ENCODE results near the gene FZD10. TPM values are rescaled to one million over a fixed set of nuclear protein-coding genes. Genes with fewer than 3 reads are reported as not detected.

FZD10 gene
- total and polyA plus RNA-seq, 2 of the 4 experiments (the other 2 are of a cell fraction), result not detected

GRCh38 chr12:130147875-130148596 lies 14.2 kb upstream of the FZD10 start:
- no peak overlapping the region for H2AK9ac ChIP-seq (replicated peaks; ENCODE audit: low read depth, low read length, poor library complexity)
- no peak overlapping the region for H2BK20ac ChIP-seq (ENCODE audit: low read depth, low read length)
- H3K4ac ChIP-seq (ENCODE audit: low read depth, low read length), result no peak overlapping the region
- ATAC-seq (ENCODE audit: low read depth) (no peak), DNase-seq (no peak)
- WGBS, 2 experiments (ENCODE audit: extremely low coverage in 2 of 2, insufficient read length in 1 of 2), result 80% methylated on average over 2 of the region's 8 CpGs; no CpG with 5 or more reads in 1 of the 2 experiments
- dilution Hi-C loops (cut with HindIII; ENCODE audit: low sequenced_read_pairs, unreplicated experiment), result no loop called here
- no peak overlapping the region for H4K5ac ChIP-seq (ENCODE audit: low read depth, low read length)
- H3K18ac ChIP-seq (ENCODE audit: low read depth, low read length), result no peak overlapping the region
- H3K14ac ChIP-seq (replicated peaks; ENCODE audit: low read depth, low read length), result no peak overlapping the region
- no peak overlapping the region for H3K4me3 ChIP-seq (ENCODE audit: insufficient read depth, low read depth, low read length)
- H4K20me1 ChIP-seq (ENCODE audit: insufficient read depth, low read length), result no peaks in the 10 kb centered on the region
- H3K36me3 ChIP-seq (ENCODE audit: control insufficient read depth, insufficient read depth, low read length), result no peaks in the 10 kb centered on the region
- H3K9me3 ChIP-seq (ENCODE audit: control insufficient read depth, insufficient read depth, low read length), result peaks cover 44% of the 10 kb centered on the region
- H3K4me2 ChIP-seq (ENCODE audit: low read depth, low read length), result no peak overlapping the region
- no peak overlapping the region for H2BK15ac ChIP-seq (ENCODE audit: low read depth, low read length)
- in situ Hi-C loops (cut with MboI; ENCODE audit: low sequenced_read_pairs), result no loop called here
- no peak overlapping the region for H4K8ac ChIP-seq (ENCODE audit: low read depth in 2 of 2, low read length in 2 of 2)
- no TSS peak for BruUV-seq (replicated peaks)
- no peak overlapping the region for H4K91ac ChIP-seq (ENCODE audit: insufficient read depth, low read depth, low read length)
- H2AFZ ChIP-seq (replicated peaks; ENCODE audit: low read length, poor library complexity), result no peak overlapping the region
- H2BK120ac ChIP-seq (ENCODE audit: low read depth, low read length), result no peak overlapping the region
- H2AK5ac ChIP-seq (ENCODE audit: low read depth, low read length), result no peak overlapping the region
- no peaks in the 10 kb centered on the region for H3K79me1 ChIP-seq (ENCODE audit: low read depth in 1 of 2, low read length in 2 of 2)
- CTCF ChIA-PET, result no interaction called here
- intact Hi-C loops (cut with micrococcal nuclease), result no loop called here
- H2BK5ac ChIP-seq (ENCODE audit: low read depth, low read length, poor library complexity, severe bottlenecking), result no peak overlapping the region
- POLR2A ChIA-PET (ENCODE audit: unreplicated experiment), result no interaction called here
- H3K23ac ChIP-seq (ENCODE audit: low read depth, low read length), result no peak overlapping the region
- H3K56ac ChIP-seq (ENCODE audit: extremely low read depth, insufficient read depth, low read length), result no peak overlapping the region
- no peaks in the 10 kb centered on the region for H3K4me1 ChIP-seq (ENCODE audit: control insufficient read depth, insufficient read depth, low read length)
- H3K9me1 ChIP-seq (ENCODE audit: insufficient read depth, low read length), result no peaks in the 10 kb centered on the region
- H3K27ac ChIP-seq (ENCODE audit: insufficient read depth, low read length), result no peak overlapping the region
- H3K9ac ChIP-seq (ENCODE audit: low read depth, low read length), result no peak overlapping the region
- no peak for TF ChIP-seq MXI1 (IDR thresholded peaks at IDR 0.05; ENCODE audit: borderline replicate concordance, low read depth, low read length)
- no peak for TF ChIP-seq SMC3 (IDR thresholded peaks at IDR 0.05; ENCODE audit: low read depth, low read length)
- TF ChIP-seq RCOR1 (IDR thresholded peaks at IDR 0.05; ENCODE audit: insufficient replicate concordance, low read length), result no peak
- no peak for TF ChIP-seq NFE2L2 (IDR thresholded peaks at IDR 0.05; ENCODE audit: low read depth, low read length)
- no peak for TF ChIP-seq ELK1 (IDR thresholded peaks at IDR 0.05; ENCODE audit: borderline replicate concordance, low read depth, low read length)
- TF ChIP-seq RFX5 (IDR thresholded peaks at IDR 0.05; ENCODE audit: low read depth, low read length), result no peak
- no peak for TF ChIP-seq POLR2A (IDR thresholded peaks at IDR 0.05; ENCODE audit: low read depth, low read length)
- no peak for TF ChIP-seq MAZ (IDR thresholded peaks at IDR 0.05; ENCODE audit: borderline replicate concordance, low read depth, low read length)
- no peaks in the 10 kb centered on the region for H3K27me3 ChIP-seq (ENCODE audit: control insufficient read depth, insufficient read depth, low read length)

Data from IMR-90 (cell line).